HuH-7 (cell line): ENCODE results near the gene LIAS.
"Not testable (repeated sequence)": the region's sequence is repeated elsewhere in the genome, so short reads cannot be mapped to it uniquely, and the experiment has no call there.

Experiments used
- DNase-seq: peaks from one replicate; pipeline ENCODE4 v3.0.0; 2011; ENCODE audit warnings: low spot score

Gene LIAS

GRCh38 chr4:39497909-39498726, 39.3 kb downstream of the LIAS start:
- no peak for DNase-seq

GRCh38 chr4:39498727-39499020, 39.8 kb downstream of the LIAS start:
- DNase-seq, result no peak

DNA sequence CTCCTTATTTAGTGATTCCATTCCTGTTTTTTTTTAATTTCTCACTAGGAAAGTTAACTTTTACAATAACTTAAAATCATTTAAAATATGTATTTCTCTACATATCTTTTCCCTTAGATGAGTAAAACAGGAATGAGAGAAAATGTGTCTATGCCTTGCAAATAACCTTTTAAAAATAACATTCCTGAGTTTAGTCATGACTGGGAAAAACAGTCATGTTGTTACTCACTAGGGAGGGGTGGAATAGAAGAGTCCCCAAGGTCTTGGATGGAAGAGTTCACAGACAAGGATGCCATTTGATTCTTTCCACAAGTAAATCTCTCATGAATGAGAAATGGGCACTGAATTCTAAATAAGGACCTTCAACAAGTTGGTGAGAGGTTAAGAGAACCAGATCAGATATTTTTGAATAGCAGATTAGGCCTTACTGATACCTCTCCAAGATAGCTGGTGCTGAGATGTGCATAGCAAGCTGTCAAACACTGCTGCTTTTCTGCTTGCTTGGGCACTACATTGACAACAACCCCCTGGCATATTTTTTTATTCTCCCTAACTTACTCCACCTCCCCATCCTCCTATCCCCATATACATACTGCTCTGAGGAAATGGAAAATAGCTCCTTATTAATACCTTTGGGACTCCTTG, 43.3 kb downstream of the LIAS start:
- DNase-seq, result no peak

GRCh38 chr4:39502664-39503035, 43.8 kb downstream of the LIAS start:
- not testable (repeated sequence) for DNase-seq

DNA sequence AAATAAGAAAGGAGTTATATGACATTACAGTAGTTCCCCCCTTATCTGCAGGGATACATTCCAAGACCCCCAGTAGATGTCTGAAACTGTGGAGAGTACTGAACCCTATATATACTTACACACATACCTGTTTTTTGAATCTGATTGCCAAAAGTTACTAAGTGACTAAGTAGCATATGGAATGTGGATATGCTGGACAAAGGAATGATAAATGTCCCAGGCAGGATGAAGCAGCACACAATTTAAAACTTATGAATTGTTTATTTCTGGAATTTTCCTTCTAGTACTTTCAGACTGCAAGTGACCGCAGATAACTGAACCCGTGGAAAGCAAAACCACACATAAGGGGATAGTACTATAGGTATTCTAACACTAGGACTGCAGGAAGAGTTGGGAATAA, 45.7 kb downstream of the LIAS start:
- DNase-seq, result no peak

- DNase-seq, result no peak
Observed at GRCh38 chr4:39505581-39505980, 46.7 kb downstream of the LIAS start.

- DNase-seq, result no peak
Observed at GRCh38 chr4:39510348-39510929, 51.6 kb downstream of the LIAS start.

GRCh38 chr4:39514266-39514665, 55.4 kb downstream of the LIAS start:
- not testable (repeated sequence) for DNase-seq

DNA sequence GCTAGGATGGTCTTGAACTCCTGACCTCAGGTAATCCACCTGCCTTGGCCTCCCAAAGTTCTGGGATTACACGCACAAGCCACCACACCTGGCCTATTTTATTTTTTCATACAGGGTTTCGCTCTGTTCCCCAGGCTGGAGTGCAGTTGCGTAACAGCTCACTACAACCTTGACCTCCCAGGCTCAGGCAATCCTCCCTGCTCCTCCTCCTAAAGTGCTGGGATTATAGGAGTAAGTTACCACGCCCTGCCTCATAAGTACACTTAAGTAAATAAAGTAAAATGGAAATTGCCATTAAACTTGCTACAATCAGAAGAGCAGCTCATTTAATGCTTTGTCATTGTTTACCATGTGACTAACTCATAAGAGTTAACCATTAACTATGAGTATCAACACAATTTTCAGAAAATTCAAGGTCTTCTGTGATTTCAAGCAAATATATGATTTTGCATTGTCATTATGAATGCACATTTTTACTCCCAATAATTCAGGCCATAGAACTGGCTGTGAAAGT, 56.1 kb downstream of the LIAS start:
- peak; percentile 47 for DNase-seq

DNA sequence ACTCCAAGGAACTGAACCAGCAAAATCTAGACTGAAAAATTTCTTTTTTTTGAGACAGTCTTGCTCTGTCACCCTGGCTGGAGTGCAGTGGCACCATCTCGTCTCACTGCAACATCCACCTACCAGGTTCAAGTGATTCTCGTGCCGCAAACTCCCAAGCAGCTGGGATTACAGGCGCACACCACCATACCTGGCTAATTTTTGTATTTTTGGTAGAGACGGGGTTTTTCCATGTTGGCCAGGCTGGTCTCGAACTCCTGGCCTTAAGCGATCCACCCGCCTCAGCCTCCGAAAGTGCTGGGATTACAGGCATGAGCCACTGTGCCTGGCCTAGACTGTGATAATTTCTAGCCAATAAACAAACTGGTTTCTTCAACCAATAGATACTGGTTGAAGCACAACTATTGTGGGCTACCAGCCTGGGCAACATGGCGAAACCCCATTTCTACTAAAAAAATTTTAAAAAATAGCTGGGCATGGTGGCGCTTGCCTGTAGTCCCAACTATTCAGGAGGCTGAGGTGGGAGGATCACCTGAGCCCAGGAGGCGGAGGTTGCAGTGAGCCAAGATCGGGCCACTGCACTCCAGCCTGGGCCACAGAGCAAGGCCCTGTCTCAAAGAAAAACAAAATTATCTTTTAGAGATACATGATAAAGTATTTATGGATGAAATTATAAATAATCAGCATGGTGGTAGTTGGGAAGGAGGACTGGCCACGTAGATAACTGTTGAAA, 57.0 kb downstream of the LIAS start:
- not testable (repeated sequence) for DNase-seq

DNA sequence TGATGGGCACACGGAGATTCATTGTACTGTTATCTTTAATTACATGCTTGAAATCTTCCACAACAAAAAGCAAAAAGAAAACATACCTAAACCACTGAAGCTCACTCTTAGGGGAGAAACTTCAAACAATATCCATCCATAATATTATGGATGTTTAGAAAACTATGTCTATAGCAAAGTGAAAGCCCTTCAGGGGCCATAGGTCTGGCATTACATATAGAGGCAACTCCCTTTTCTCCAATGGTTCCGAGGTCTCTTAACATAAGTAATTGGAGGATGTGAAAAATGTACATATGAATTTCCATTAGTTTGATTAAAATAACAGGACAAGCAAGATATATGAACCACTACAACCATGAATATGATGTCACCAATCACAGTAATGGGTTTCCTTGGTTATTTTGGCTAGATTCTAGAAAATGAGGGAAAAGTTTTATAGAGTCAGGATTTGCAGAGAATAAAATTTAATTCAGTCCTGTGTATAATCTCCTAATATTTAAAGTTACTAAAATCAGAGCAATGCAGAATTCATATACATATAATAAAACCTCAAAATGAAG, 57.6 kb downstream of the LIAS start:
- no peak for DNase-seq

DNA sequence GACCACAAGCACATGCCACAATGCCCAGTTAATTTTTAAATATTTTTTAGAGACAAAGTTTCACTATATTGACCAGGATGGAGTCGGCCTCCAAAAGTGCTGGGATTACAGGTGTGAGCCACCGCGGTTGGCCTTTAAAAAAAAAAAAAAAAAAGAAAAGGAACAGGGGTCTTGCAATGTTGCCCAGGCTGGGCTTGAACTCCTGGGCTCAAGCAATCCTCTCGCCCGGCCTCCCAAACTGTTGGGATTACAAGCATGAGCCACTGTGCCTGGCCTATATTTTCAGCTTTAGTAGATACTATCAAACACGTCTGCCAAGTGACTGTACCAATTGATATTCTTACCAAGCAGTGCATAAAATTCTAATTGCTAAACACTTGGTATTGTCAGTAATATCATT, 59.6 kb downstream of the LIAS start:
- DNase-seq, result no peak

DNA sequence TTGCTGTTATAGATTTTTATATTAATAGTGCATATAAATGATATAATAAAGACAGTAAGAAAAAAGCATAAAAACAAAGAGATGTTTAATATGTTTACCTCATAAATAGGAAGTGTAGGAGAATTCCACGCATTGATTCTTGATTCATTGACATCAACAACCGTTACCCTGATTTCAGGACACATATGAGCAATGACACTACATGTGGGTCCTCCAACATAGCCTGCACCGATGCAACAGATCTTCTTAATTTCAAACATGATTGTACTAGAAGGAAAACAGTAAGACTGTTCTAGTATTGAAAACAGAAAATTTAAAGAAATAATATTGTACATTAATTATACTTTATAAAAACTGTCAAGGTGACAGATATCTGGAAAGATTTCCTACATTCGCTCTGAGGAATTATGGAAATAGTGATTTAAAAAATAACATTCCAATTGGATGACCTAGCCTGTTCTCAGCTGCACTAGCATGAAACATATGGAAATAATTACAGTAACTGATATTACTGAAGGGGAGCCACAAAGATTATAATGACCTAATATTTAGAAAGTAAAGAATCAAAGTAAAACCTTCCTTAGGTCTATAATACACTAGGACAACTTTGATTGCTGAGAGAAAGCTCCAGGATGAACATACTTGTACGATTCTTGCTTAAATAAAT, 62.5 kb downstream of the LIAS start:
- DNase-seq, result no peak

DNA sequence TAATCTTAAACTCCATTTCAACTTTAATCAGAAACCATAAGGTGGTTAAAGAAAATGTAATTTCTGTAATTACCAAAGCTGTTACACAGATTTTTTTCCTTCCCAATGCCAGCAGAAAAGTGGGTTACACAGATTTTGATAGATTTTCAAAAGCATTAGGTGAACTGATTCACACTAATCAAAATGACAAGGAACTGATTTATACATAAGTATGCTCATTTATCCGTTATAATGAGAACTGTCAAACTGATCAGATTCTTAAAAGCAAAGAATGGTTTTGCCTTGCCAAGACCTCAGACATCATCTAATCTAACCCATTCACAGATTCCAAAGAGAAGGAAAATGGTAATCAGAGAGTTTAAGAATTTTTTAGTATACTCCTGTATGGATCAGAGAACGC, 63.2 kb downstream of the LIAS start:
- no peak for DNase-seq

DNA sequence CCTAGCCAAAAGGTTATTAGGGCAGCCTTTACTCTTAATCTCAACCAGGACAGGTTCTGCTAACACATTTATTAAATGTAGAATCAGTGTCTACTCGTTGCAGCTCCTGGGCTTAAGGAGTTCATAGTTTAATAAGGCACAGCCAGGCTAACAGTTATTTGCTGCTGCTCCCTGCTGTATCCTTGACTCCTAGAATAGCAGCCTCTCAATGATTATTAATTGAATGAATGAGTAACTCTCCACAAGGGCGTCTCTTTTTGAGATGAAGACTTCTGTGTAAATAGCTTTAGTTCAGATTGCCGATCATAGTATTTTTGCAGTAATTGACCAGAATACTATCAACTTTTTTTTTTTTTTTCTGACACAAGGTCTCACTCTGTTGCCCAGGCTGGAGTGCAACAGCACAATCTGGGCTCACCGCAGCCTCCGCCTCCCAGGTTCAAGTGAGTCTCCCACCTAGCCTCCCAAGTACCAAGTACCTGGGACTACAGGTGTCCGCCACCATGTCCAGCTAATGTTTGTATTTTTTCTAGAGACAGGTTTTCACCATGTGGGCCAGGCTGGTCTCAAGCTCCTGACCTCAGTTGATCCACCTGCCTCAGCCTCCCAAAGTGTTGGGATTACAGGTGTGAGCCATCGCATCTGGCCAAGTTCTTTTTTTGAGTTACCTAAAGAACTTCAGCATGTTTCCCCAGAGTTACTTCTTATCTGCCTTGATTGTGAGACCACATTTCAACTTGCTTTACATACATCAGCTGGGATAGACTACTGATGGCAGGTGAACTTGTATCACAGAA, 65.5 kb downstream of the LIAS start:
- DNase-seq, result no peak

DNA sequence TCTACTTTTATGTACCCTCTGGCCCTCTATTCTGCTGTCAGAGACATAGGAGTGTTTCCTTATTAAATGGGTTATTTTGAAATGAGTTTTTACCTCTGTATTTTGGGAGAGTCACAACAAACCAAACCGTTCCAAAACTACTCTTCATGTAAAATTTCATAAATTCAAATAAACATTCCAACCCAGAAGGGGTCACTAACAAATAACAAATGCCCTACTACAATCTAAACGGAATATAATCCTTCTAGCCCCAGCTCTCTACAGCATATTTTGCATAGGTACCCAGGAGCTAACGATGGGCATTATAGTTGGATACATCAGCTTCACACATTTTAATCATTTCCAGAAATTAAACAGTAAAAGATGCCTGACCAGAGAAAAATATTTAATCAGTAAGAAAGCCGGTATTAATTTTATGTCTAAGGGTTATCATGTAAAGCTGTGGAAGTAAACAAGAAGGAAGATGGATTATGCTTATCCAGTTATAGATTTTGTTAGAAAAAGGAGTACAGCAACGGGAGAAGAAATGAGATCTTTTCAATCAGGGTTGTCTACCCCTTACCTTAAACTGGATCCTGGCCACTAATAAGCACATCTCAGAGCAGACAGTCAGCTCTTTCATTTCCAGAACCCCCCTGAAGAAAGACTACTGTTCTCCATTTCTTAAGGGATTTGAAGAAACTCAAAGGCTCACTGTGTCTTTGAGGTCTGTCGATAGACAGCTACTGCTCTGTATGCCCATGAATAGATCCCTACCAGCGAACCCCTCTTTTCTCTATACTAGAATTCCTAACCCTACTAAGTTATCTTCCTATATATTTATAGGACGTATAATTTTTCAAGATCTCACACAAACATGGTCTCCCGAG, 67.2 kb downstream of the LIAS start:
- DNase-seq, result no peak

GRCh38 chr4:39526765-39527295, 68.0 kb downstream of the LIAS start:
- no peak for DNase-seq

- DNase-seq, result peak; percentile 96
Observed at GRCh38 chr4:39527296-39528060, 68.6 kb downstream of the LIAS start, which contains the start of gene UGDH. TSS of gene UGDH (minus strand) at chr4:39527439. CDS start at chr4:39521512, 5,927 bp downstream.

- no peak for DNase-seq
Observed at GRCh38 chr4:39528061-39528465, 69.2 kb downstream of the LIAS start.
